NCI-H1417 treated with DMSO at 0.1 percent for 48 hours (cell line): ENCODE measurements around the gene FAH.

Source experiments
- DNase-seq: peaks from one replicate; lab custom pipeline; 2025; lab: John Stamatoyannopoulos, UW

Gene FAH

GRCh38 chr15:80199869-80200268 is 47.1 kb downstream of the FAH start:
- DNase-seq: no peak

GRCh38 chr15:80201256-80202015 is 48.6 kb downstream of the FAH start:
- no peak for DNase-seq

- no peak for DNase-seq
These were observed 49.2 kb downstream of the FAH start for GRCh38 chr15:80202016-80202315.

GRCh38 chr15:80202641-80203360 is 50.0 kb downstream of the FAH start:
- DNase-seq: no peak

GRCh38 chr15:80203361-80203885 is 50.6 kb downstream of the FAH start:
- no peak for DNase-seq

GRCh38 chr15:80204231-80204630 is 51.4 kb downstream of the FAH start:
- DNase-seq: no peak

GRCh38 chr15:80207887-80208286 is 55.1 kb downstream of the FAH start:
- DNase-seq: no peak

GRCh38 chr15:80208758-80209734 is 56.2 kb downstream of the FAH start:
- DNase-seq: no peak

GRCh38 chr15:80210611-80211573 is 58.1 kb downstream of the FAH start:
- DNase-seq: no peak

- DNase-seq: no peak
These were observed 59.2 kb downstream of the FAH start for GRCh38 chr15:80211976-80212375.

GRCh38 chr15:80214910-80215309 is 62.1 kb downstream of the FAH start:
- DNase-seq: no peak

- DNase-seq: no peak
These were observed 63.3 kb downstream of the FAH start for GRCh38 chr15:80216141-80216540.

- no peak for DNase-seq
These were observed 64.1 kb downstream of the FAH start for GRCh38 chr15:80216911-80217310.

- DNase-seq: no peak
These were observed 64.6 kb downstream of the FAH start for GRCh38 chr15:80217327-80217900.

- DNase-seq: no peak
These were observed 67.2 kb downstream of the FAH start for GRCh38 chr15:80219955-80220354.

GRCh38 chr15:80228959-80229610 is 76.3 kb downstream of the FAH start:
- no peak for DNase-seq

GRCh38 chr15:80231371-80231770 is 78.6 kb downstream of the FAH start:
- DNase-seq: no peak

GRCh38 chr15:80233581-80233980 is 80.8 kb downstream of the FAH start:
- no peak for DNase-seq

GRCh38 chr15:80234883-80235282 is 82.1 kb downstream of the FAH start:
- no peak for DNase-seq
